NCI-H345 treated with DMSO at 0.1 percent for 48 hours (cell line): ENCODE data around the gene SHROOM3.
"Not testable (repeated sequence)": the region's sequence is repeated elsewhere in the genome, so short reads cannot be mapped to it uniquely, and the experiment has no call there.

ENCODE experiments used
- DNase-seq: peaks from one replicate; lab custom pipeline; 2025; ENCODE audit not compliant: unreplicated experiment; lab: John Stamatoyannopoulos, UW

The SHROOM3 gene

GRCh38 chr4:76443376-76443775, 8.3 kb downstream of the SHROOM3 start:
- no peak for DNase-seq

- DNase-seq, result no peak
These were observed 10.9 kb downstream of the SHROOM3 start for GRCh38 chr4:76445911-76446310.

- no peak for DNase-seq
These were observed 12.4 kb downstream of the SHROOM3 start for GRCh38 chr4:76447393-76447851.

DNA sequence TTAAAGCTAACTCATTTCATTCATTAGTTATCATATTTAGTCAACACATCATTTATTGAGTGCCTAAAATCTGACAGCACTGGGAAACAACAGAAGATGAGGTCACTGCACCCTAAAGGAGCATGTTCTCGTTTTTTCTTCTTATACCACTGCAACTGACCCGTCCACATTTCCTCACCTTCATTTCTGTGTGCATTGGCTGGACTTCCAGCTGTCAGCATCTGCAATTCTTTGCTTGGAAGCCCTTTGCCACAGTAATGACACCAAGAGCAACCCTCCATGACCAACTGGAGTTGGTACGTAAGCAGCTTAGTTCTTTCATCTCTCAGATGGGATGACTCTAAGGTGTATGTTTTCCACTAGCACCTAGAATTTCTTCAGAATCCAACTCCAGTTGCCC, 13.2 kb downstream of the SHROOM3 start:
- no peak for DNase-seq

GRCh38 chr4:76449362-76449767, 14.3 kb downstream of the SHROOM3 start:
- no peak for DNase-seq

DNA sequence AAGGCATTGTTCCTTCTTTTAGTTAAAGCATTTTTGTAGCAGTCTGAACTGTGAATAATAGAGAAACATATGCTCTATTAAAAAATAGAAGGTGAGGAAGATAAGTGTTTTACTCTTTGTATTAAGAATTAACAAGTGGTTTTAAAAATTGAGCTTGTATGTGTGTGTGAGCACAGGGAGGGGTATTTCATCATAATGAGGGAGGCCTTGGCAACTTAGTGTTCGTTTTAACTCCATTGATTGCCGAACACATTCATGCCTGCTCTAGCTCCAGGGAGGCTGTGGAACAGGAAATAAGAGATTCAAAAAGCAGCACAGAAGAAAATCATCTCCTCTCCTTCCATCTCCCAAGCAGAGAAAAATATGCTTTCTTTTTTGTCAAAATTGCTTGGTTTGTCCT, 14.8 kb downstream of the SHROOM3 start:
- DNase-seq, result no peak

- no peak for DNase-seq
These were observed 18.2 kb downstream of the SHROOM3 start for GRCh38 chr4:76453232-76453631.

GRCh38 chr4:76454073-76454472, 19.0 kb downstream of the SHROOM3 start:
- DNase-seq, result not testable (repeated sequence)

DNA sequence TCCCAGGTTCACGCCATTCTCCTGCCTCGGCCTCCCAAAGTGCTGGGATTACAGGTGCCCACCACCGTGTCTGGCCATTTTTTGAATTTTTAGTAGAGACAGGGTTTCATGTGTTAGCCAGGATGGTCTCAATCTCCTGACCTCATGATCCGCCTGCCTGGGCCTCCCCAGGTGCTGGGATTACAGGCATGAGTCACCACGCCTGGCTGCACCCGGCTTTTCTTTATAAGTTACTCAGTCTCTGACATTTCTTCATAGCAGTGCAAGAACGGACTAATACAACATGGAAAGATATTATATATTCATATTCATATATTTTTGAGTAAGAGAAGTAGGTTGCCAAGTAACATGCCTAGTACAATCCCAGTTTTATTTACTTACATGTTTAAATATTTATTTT, 22.9 kb downstream of the SHROOM3 start:
- DNase-seq, result no peak

GRCh38 chr4:76458297-76458696, 23.3 kb downstream of the SHROOM3 start:
- no peak for DNase-seq

DNA sequence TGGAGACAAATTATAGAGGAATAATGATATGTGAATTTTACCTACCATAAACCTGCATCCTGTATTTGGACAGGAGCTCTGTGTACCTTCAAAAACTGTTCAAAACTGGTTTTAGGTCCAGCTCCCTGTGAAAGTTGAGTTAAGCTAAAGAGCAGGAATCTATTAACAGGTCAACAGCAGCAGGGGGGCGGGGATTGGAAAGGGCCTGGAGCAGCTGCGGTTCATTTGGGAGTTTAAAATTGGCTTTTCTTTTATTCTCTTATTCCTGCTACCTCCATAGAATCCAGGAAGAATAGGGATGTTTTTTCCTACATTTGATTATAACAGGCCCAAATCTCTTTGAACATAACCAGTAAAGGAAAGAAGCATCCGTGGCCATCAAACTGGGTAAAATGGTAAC, 23.8 kb downstream of the SHROOM3 start:
- no peak for DNase-seq

DNA sequence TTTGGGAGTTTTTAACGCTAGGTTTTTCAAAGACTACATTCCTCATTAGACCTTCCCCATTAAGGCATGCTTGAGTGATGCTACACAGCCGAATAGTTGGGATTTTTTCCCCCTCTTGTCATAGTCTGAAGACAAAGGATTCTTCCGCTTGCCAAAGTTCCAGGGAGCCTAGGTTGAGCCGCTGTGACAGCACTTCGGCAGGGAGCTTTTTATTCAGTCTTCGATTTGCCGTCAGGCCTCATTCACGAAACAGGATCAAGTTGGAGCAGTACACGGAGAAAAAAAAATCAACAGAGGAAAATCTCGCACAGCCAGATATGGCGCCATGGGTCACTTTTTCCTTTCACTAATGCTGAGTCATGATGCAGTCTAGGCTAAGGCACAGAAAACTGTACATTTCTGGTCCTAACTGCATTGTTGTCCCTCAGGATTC, 24.3 kb downstream of the SHROOM3 start:
- no peak for DNase-seq

GRCh38 chr4:76463568-76463967, 28.5 kb downstream of the SHROOM3 start:
- no peak for DNase-seq

DNA sequence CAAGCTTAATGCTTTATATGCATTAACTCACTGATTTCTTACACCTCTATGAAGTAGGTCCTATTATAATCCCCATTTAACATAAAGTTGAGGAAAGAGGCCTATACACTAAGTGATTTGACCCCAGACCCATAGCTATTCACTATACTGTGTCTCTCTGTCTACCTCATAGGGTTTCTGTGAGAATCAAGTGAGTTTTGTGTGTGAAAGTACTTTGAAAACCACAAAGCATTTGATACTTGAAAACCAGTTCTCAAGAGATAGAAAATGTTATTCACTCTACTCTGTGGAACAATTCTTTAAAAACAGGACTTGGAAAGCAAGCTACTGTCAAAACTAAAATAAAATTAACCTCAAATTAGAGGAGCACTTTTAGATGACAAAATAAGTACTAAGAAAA, 35.0 kb downstream of the SHROOM3 start:
- no peak for DNase-seq

DNA sequence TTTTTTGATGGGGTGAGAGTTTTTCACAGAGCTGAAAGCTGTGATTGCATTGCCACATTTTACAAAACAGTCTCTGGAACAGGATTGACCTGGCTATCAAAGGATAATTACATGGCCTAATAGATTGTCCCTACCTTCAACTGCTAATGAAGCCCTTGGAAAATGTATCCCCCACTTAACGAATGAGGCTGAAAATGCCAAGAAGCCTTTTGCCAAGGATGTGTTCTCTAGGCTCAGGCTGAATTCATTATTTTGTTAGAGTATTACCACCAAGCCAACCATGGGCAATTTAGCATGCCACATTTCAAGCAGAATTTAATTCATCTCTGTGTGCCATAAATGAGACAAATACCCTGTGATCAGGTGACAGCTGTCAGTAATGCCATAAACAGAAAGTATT, 35.5 kb downstream of the SHROOM3 start:
- no peak for DNase-seq

- no peak for DNase-seq
These were observed 41.5 kb downstream of the SHROOM3 start for GRCh38 chr4:76476571-76476970.

- DNase-seq, result no peak
These were observed 49.6 kb downstream of the SHROOM3 start for GRCh38 chr4:76484654-76485053.

DNA sequence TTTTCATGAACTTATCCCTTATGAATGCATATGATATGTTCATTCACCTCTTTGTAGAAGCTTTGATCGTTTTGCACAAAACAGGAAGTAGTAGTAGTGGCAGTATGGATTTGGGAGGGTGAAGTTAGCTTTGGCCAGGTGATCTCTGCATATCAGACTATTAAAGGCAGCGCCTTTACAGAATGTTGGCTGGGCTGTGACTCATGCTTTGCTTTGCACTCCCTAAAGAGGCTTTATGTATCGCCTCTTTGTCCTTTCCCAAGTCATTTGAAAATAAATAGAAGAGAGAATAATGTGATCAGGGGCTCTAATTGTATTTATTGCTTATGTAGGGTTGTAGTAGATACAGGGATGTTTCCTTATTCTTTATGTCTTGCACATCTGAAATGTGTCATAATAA, 50.4 kb downstream of the SHROOM3 start:
- DNase-seq, result no peak

DNA sequence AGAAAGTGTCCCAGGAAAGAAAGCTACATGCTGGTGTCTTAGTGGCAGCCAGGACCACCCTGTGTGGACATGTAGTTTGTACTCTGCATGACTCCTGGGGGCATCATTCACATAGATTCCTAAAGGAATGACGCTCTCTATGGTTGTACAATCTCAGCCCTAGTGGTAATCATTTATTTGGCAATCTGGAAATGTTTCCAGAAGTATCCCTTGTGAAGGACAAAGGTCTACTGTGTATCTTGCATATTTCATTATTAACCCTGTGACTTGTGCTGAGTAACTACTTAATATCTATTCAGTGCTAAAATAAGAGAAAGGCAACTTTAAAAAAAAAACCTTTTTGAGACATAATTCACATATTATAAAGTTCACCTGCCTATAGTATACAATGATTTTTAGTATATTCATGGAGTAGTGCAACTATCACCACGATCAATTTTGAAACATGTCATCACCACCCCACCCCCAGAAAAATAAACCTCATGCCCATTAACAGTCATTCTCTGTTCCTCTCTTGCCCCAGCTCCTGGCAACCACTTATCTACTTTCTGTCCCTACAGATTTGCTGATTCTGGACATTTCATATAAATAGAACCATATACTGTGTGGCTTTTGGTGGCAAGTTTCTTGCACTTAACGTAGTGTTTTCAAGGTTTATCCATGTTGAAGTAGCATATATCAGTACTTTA, 51.7 kb downstream of the SHROOM3 start:
- no peak for DNase-seq

GRCh38 chr4:76487621-76488020, 52.6 kb downstream of the SHROOM3 start:
- no peak for DNase-seq

DNA sequence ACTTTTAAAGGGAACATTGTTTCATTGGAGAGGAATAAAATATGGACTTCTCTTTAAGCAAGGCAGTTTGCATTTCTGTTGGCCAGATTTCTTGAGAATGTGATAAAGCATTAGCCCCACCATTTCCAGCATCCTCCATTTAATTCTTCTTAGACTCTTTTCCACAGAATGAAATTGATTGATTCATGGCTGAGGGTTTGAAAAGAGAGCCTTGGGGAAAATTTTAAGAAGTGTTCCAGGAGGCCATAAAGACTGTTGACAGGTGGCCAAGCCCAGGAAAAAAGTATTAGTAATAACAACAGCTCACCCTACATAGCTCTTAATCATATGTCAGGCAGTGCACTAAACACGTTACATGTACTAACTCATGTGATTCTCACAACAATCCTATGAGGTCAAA, 53.4 kb downstream of the SHROOM3 start:
- no peak for DNase-seq

DNA sequence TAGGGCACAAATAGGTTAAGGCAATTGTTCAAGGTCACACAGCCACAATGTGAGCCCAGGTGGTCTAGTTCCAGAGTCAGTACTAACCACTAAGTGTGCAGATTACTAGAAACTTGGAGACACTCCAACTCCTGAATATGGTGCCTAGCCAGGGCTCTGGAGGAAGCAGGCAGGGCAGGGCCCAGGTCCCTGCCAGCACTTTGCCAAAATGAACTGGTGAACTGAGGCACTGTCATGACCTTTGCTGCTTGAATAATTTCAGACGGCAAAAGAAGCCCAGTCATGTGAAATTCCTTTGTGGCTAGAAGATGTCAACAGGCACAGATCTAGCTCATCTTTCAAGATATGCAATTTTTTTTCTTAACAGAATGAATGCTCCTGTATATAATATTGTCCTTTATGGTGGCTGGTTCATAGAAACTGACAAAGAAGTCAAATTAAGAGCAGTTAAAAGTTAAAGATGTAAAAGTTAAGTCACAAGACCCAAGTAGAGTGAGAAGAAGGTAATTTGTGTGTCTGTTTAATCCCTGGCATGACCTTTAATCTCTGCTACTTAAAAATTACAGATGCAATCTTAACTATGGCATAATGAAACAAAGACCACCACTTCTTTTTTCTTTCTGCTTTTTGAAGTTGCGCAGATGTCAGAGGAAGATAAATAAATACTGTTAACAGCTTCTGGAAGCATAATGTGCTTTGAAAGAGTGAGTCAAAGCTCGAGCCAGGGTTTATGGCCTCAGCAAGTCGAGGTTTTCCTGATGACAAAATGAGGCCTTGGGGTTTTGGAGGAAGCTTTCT, 54.1 kb downstream of the SHROOM3 start:
- no peak for DNase-seq
